HG02623 (cell line): Measurements from ENCODE around the gene TCEA2.

ENCODE experiments used
- ATAC-seq: cut with Tn5 transposase; IDR thresholded peaks from one replicate; pipeline ENCODE4 v1.9.1; 2021; ENCODE audit warnings: moderate library complexity; ENCODE audit not compliant: unreplicated experiment

Gene TCEA2

DNA sequence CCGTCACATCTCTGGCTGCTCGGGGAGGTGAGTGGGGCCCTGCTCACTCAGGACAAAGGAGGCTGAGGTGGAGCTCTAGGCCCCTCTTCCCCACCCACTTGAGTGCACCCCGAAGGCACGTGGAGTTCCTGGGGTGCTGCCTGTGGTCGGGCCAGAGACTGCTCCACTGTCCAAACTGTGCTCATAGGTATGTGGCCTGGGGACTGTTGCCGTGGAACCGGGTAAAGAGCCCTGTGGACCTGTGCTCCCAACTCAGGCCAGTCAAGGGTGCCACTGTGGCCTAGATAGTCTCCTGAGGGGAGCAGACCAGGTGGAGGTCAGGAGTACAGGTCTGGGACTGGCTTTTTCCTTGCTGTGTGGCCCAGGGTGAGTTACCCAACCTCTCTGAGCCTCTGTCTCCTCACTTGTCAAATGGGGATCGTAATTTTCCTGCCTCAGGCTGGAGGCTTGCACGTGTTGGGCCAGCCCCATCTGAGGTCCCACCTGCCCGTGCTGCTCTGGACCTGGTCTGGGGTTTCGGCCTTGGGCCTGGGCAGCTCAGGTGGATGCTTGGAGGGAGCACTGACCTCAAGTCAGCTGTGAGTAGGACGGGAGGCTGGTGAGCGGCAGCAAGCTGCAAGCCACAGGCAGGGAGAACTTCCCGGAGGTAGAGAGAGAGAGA, 56.8 kb downstream of the TCEA2 start:
- no peak for ATAC-seq

DNA sequence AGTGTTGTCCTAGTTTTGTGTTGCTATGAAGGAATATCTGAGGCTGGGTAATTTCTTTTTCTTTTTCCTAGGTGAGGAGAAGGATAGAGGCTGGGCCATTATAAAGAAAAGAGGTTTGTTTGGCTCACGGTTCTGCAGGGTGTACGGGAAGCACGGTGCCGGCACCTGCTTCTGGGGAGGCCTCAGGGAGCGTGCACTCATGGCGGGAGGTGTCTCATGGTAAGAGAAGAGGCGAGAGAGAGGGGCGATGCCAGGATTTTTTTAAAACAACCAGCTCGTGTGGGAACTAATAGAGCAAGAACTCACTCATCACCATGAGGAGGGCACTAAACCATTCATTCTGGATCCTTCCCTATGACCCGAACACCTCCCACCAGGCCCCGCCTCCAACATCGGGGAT, 58.6 kb downstream of the TCEA2 start:
- ATAC-seq, result no peak
